Measurements from ENCODE around the gene PRSS33. TPM values are rescaled to one million over a fixed set of nuclear protein-coding genes. Genes with fewer than 3 reads are reported as not detected.
A peak's percentile ranks its signal among the peaks of the same experiment; 100 is the strongest.

Gene PRSS33
- total RNA-seq, 1 donor from 2014 or later, result not detected

- H3K36me3 Mint-ChIP-seq (ENCODE audit: low read depth), result no peaks in the 10 kb centered on the region
- H3K27me3 Mint-ChIP-seq, result peaks cover 19% of the 10 kb centered on the region
- no peak for TF ChIP-seq CTCF (IDR thresholded peaks at IDR 0.05)
- H3K4me1 Mint-ChIP-seq, result peaks cover 7% of the 10 kb centered on the region
- ATAC-seq (ENCODE audit: low read depth) (no peak), DNase-seq (no peak)
- no peak overlapping the region for H3K27ac Mint-ChIP-seq
- no peaks in the 10 kb centered on the region for H3K9me3 Mint-ChIP-seq
- intact Hi-C loops (cut with micrococcal nuclease), result no loop called here
- ChIA-PET CTCF (no interaction called here), POLR2A (interaction anchor here (0.9 kb wide), 1 partner anchor 32 kb away, joined by 5 read pairs; the partner anchor contains the start of gene SRRM2)
- H3K4me3 Mint-ChIP-seq, result peak overlapping the region; percentile 79
These were observed 2.8 kb downstream of the PRSS33 start for GRCh38 chr16:2784358-2785100.

- Mint-ChIP-seq H3K4me1 (peaks cover 9% of the 10 kb centered on the region), H3K27ac (no peak overlapping the region), H3K27me3 (peaks cover 16% of the 10 kb centered on the region), H3K36me3 (ENCODE audit: low read depth) (no peaks in the 10 kb centered on the region), H3K4me3 (peak overlapping the region; percentile 47), H3K9me3 (no peaks in the 10 kb centered on the region)
- no peak for ATAC-seq (ENCODE audit: low read depth)
- DNase-seq, result no peak
- no peak for TF ChIP-seq CTCF (IDR thresholded peaks at IDR 0.05)
- CTCF ChIA-PET, result no interaction called here
- intact Hi-C loops (cut with micrococcal nuclease), result no loop called here
- POLR2A ChIA-PET, result interaction anchor here (0.7 to 0.9 kb wide), 2 partner anchors 31 to 84 kb away, joined by 3 to 5 read pairs; partner anchors contain the start of gene SRRM2
These were observed 3.6 kb downstream of the PRSS33 start for GRCh38 chr16:2783581-2784357.

- ChIA-PET CTCF (no interaction called here), POLR2A (no interaction called here)
- Mint-ChIP-seq H3K36me3 (ENCODE audit: low read depth) (peaks cover 6% of the 10 kb centered on the region), H3K27ac (no peak overlapping the region), H3K27me3 (peaks cover 11% of the 10 kb centered on the region), H3K4me3 (no peak overlapping the region), H3K9me3 (no peaks in the 10 kb centered on the region), H3K4me1 (peaks cover 19% of the 10 kb centered on the region)
- no peak for ATAC-seq (ENCODE audit: low read depth)
- TF ChIP-seq CTCF (IDR thresholded peaks at IDR 0.05), result no peak
- intact Hi-C loops (cut with micrococcal nuclease), result no loop called here
- DNase-seq, result no peak
These were observed 4.6 kb downstream of the PRSS33 start for GRCh38 chr16:2782583-2783351.

GRCh38 chr16:2779978-2780898, 7.1 kb downstream of the PRSS33 start:
- H3K4me3 Mint-ChIP-seq, result no peak overlapping the region
- H3K27me3 Mint-ChIP-seq, result peaks cover 2% of the 10 kb centered on the region
- DNase-seq (no peak), ATAC-seq (ENCODE audit: low read depth) (no peak)
- no peak for TF ChIP-seq CTCF (IDR thresholded peaks at IDR 0.05)
- intact Hi-C loops (cut with micrococcal nuclease), result loop anchor here (5.0 kb wide), 1 partner anchor 87 kb away; no protein-coding TSS in a partner anchor
- ChIA-PET POLR2A (no interaction called here), CTCF (no interaction called here)
- H3K27ac Mint-ChIP-seq, result no peak overlapping the region
- peaks cover 16% of the 10 kb centered on the region for H3K36me3 Mint-ChIP-seq (ENCODE audit: low read depth)
- peaks cover 30% of the 10 kb centered on the region for H3K4me1 Mint-ChIP-seq
- no peaks in the 10 kb centered on the region for H3K9me3 Mint-ChIP-seq

All from activated B cell treated with CpG ODN at 0.5 μM for 24 hours (primary cell).